Thoracic aorta (tissue), 2 donors: ENCODE measurements around the gene PIGB. TPM values are rescaled to one million over a fixed set of nuclear protein-coding genes. Genes with fewer than 3 reads are reported as not detected.

Experiments used
- ATAC-seq: fragments of 150-250 bp; one replicate; pipeline ENCODE4 v1.8.0; 2017; ENCODE audit warnings: low read depth; ENCODE audit not compliant: insufficient number of reproducible peaks, low FRiP score
- DNase-seq: peaks from one replicate; pipeline ENCODE4 v3.0.0-alpha.2; 2020; ENCODE audit warnings: low spot score
- H3K27ac ChIP-seq, 2 donors: fragments of 200-600 bp; sonication (generic); 1 replicate in 1 of 2; 2 replicates in 1 of 2; pipeline ENCODE4 v1.5.1; 2016; ENCODE audit warnings: mild to moderate bottlenecking in 2 of 2, moderate library complexity in 2 of 2
- H3K27me3 ChIP-seq: fragments of 200-600 bp; sonication (generic); replicated peaks from 2 replicates; pipeline ENCODE4 v1.6.0; 2016; ENCODE audit warnings: mild to moderate bottlenecking; ENCODE audit not compliant: insufficient read depth
- H3K36me3 ChIP-seq: fragments of 200-600 bp; sonication (generic); one replicate; pipeline ENCODE4 v1.5.1; 2016
- H3K4me1 ChIP-seq, 2 donors: fragments of 200-600 bp; sonication (generic); 1 replicate in 1 of 2; 2 replicates in 1 of 2; pipeline versions ENCODE4 v1.5.1 to v1.6.0; 2016; ENCODE audit warnings: low read depth in 2 of 2, mild to moderate bottlenecking in 1 of 2; ENCODE audit not compliant: control insufficient read depth in 1 of 2
- H3K4me3 ChIP-seq: fragments of 200-600 bp; sonication (generic); 2 replicates; pipeline ENCODE4 v1.5.1; 2016; ENCODE audit warnings: mild to moderate bottlenecking
- H3K9me3 ChIP-seq: fragments of 200-600 bp; sonication (generic); 2 replicates; pipeline ENCODE4 v1.5.1; 2016
- CTCF ChIP-seq: fragments of 200-600 bp; sonication (generic); IDR thresholded peaks from one replicate; pipeline ENCODE4 v1.5.1; 2019; ENCODE audit warnings: antibody characterized with exemption
- total RNA-seq, 2 donors: library from RNA; depleted of rRNA; stranded (reverse); fragments of >200 nt; gene quantifications; one replicate each; pipeline versions ENCODE4 v1.1.0 to v1.2.3, GENCODE V29; 2016

The PIGB gene
- total RNA-seq, 2 donors from 2014 or later, result 6.6 to 26.7 TPM

- H3K4me1 ChIP-seq, result peaks cover 26 to 33% of the 10 kb centered on the region in 2 donors
- no peak overlapping the region for H3K4me3 ChIP-seq
- ATAC-seq, result no peak
- no peaks in the 10 kb centered on the region for H3K36me3 ChIP-seq
- no peak for DNase-seq
- TF ChIP-seq CTCF, result no peak
- no peaks in the 10 kb centered on the region for H3K27me3 ChIP-seq
- H3K9me3 ChIP-seq, result no peaks in the 10 kb centered on the region
- H3K27ac ChIP-seq, result peak overlapping the region in 1 of 2 donors; percentile 7
Measured at GRCh38 chr15:55403531-55403930, 84.5 kb downstream of the PIGB start.

Other genes with a start within 250 kb of the PIGB start
- gene RSL24D1, start 122.3 kb upstream of the PIGB start, total RNA-seq, result 10 to 100 TPM; 34.9 to 85.5 TPM
- gene RAB27A, start 29.4 kb upstream of the PIGB start, total RNA-seq, result 10 to 100 TPM; 21.0 to 40.7 TPM
- 10 to 100 TPM in 1 of 2 donors, 1 to 10 TPM in 1; 5.8 to 20.2 TPM for gene PIGBOS1, start 99 bp upstream of the PIGB start, total RNA-seq
- 100 to 1,000 TPM; 116 to 122 TPM for gene CCPG1, start 89.1 kb downstream of the PIGB start, total RNA-seq
- gene PIERCE2, start 89.3 kb downstream of the PIGB start, total RNA-seq, result 10 to 100 TPM in 1 of 2 donors, not detected in 1; 12.6 TPM
- 1 to 10 TPM; 1.8 to 2.2 TPM for gene DNAAF4, start 189.0 kb downstream of the PIGB start, total RNA-seq